Stimulated activated CD8-positive, alpha-beta memory T cell treated with anti-CD3 and anti-CD28 coated beads, Interleukin-4, amount 100 ng/mL, for 4 hours (primary cell): Measurements from ENCODE around the gene CT45A10.
"Not testable (repeated sequence)": the region's sequence is repeated elsewhere in the genome, so short reads cannot be mapped to it uniquely, and the experiment has no call there.

ENCODE experiments used
- DNase-seq, 2 donors: peaks; one replicate each; pipeline ENCODE4 v3.0.0-alpha.2; 2020; ENCODE audit warnings: low read depth in 2 of 2, low spot score in 1 of 2

CT45A10 gene

GRCh38 chrX:135893294-135893817 lies at the start of gene CT45A10, which contains the start of gene SAGE1:
TSS of gene CT45A10 (minus strand) at chrX:135893444. CDS start at chrX:135885344, 8,100 bp downstream.
TSS of gene SAGE1 (plus strand) at chrX:135893716. CDS start at chrX:135896243, 2,527 bp downstream.
- DNase-seq = no peak

- DNase-seq = no peak
These were observed 38.6 kb upstream of the CT45A10 start for GRCh38 chrX:135931644-135932487.

DNA sequence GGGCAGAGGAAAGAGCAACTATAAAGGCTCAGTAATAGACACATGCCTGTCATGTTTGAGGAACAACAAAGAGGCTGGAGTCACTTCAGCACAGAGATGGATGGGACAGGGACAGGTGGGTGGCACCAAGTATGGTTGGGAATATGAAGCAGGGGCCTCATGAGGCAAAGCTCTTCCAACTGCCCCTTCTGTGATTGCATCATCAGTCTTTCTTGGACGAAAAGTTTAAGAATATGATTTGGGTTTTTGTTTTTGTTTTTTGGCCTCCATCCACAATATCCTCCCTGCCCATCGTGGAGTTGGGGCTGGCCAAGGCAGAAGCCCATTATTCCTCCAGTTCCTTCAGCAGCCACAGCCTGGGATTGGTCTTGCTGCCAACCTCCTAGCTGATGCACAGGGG lies 34.7 kb upstream of the CT45A10 start:
- no peak for DNase-seq

- DNase-seq = no peak
These were observed 30.1 kb upstream of the CT45A10 start for GRCh38 chrX:135923353-135923752.

- not testable (repeated sequence) for DNase-seq
These were observed 27.3 kb upstream of the CT45A10 start for GRCh38 chrX:135920516-135920915.

GRCh38 chrX:135914404-135914803 lies 21.2 kb upstream of the CT45A10 start:
- no peak for DNase-seq

- no peak for DNase-seq
These were observed 17.0 kb upstream of the CT45A10 start for GRCh38 chrX:135910251-135910650.

GRCh38 chrX:135892781-135893180 lies 463 bp downstream of the CT45A10 start:
- no peak for DNase-seq

GRCh38 chrX:135890087-135890585 lies 3.1 kb downstream of the CT45A10 start:
- DNase-seq = no peak

DNA sequence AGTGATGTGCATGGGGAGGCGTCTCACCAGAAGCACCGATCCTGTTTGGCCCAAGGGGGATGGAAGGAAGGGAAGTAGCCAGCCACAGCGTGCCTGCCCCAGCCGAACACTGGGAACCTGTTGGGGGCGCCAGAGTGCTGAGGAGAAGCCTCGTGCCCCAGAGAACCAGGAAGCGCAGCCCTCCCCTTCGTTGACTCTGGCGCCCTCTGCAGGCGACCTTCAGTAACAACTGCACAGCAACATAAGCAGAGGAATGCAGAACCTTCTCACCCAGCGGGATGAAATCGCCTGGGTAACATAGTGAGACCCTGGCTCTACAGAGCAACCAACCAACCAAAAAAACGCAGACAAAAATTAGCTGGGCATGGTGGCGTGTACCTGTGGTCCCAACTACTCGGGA lies 4.3 kb downstream of the CT45A10 start:
- not testable (repeated sequence) for DNase-seq

DNA sequence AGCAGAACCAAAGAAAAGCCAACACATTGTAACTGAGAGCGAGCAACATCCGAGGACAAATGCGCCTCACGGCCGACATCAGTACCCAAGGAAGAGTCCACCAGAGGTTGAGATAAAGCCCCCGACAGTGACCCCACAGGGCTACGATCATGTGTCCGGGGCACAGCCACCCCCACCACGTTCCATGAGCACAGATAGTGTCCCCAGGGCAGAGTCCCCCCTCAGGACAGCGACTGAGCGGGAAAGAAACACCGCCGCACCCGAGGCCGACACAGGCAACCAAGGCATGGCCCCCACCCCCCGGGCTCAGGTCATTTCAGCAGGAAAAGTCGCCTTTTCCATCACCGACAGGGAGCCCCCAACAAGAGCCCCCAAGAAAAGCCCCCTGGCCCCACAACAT lies 5.0 kb downstream of the CT45A10 start:
- DNase-seq = not testable (repeated sequence)

- DNase-seq = not testable (repeated sequence)
These were observed 10.5 kb downstream of the CT45A10 start for GRCh38 chrX:135882741-135883140.

- DNase-seq = not testable (repeated sequence)
These were observed 21.5 kb downstream of the CT45A10 start, which contains the start of gene CT45A9 for GRCh38 chrX:135871712-135872111. TSS of gene CT45A9 (minus strand) at chrX:135871812. CDS start at chrX:135868061, 3,751 bp downstream.

DNA sequence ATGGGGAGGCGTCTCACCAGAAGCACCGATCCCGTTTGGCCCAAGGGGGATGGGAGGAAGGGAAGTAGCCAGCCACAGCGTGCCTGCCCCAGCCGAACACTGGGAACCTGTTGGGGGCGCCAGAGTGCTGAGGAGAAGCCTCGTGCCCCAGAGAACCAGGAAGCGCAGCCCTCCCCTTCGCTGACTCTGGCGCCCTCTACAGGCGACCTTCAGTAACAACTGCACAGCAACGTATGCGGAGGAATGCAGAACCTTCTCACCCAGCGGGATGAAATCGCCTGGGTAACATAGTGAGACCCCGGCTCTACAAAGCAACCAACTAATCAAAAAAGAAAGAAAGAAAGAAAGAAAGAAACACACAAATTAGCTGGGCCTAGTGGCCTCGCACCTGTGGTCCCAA lies 38.8 kb downstream of the CT45A10 start, which contains the start of gene CT45A8:
CT45A8 (minus strand) TSS at position 101 of the 400 bp plus-strand sequence. CDS start 3,755 bp downstream, outside the sequence.
- DNase-seq = not testable (repeated sequence)

DNA sequence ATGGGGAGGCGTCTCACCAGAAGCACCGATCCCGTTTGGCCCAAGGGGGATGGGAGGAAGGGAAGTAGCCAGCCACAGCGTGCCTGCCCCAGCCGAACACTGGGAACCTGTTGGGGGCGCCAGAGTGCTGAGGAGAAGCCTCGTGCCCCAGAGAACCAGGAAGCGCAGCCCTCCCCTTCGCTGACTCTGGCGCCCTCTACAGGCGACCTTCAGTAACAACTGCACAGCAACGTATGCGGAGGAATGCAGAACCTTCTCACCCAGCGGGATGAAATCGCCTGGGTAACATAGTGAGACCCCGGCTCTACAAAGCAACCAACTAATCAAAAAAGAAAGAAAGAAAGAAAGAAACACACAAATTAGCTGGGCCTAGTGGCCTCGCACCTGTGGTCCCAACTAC lies 56.1 kb downstream of the CT45A10 start, which contains the start of gene CT45A7:
CT45A7 (minus strand) TSS at position 101 of the 400 bp plus-strand sequence. CDS start 3,747 bp downstream, outside the sequence.
- DNase-seq = not testable (repeated sequence)
